ENCODE results near the gene ASIC4.

Gene ASIC4, protein sequence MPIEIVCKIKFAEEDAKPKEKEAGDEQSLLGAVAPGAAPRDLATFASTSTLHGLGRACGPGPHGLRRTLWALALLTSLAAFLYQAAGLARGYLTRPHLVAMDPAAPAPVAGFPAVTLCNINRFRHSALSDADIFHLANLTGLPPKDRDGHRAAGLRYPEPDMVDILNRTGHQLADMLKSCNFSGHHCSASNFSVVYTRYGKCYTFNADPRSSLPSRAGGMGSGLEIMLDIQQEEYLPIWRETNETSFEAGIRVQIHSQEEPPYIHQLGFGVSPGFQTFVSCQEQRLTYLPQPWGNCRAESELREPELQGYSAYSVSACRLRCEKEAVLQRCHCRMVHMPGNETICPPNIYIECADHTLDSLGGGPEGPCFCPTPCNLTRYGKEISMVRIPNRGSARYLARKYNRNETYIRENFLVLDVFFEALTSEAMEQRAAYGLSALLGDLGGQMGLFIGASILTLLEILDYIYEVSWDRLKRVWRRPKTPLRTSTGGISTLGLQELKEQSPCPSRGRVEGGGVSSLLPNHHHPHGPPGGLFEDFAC

DNA sequence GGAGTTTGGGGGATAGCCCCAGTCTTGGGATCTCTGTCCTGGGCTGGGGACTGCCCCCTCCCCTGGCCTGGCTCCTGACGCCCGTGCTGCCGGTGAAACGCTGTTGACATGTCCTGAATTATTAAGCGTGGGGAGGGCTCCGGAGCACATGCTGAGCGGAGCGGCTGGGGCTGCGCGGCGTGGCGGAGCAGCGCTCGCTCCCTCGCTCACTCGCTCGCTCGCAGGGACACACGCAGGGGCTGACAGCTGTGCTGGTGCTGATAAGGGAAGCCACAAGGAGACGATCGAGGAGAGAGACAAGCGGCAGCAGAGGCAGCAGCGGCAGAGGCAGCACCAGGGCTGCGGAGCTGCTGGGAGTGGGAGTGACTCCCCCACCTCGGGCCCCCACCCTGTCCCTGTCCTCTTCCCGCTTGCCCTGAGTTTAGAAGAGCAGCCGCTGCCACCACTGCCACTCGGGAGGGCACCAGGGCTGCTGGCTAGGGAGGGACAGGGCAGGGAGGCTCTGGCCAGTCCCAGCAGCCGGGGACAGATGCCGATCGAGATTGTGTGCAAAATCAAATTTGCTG, at the start of gene ASIC4:
Gene ASIC4, plus strand, starts transcription at position 287 of the 566 bp plus-strand sequence. Its CDS starts 243 bp downstream, at position 530.
- no peak for DNase-seq

DNA sequence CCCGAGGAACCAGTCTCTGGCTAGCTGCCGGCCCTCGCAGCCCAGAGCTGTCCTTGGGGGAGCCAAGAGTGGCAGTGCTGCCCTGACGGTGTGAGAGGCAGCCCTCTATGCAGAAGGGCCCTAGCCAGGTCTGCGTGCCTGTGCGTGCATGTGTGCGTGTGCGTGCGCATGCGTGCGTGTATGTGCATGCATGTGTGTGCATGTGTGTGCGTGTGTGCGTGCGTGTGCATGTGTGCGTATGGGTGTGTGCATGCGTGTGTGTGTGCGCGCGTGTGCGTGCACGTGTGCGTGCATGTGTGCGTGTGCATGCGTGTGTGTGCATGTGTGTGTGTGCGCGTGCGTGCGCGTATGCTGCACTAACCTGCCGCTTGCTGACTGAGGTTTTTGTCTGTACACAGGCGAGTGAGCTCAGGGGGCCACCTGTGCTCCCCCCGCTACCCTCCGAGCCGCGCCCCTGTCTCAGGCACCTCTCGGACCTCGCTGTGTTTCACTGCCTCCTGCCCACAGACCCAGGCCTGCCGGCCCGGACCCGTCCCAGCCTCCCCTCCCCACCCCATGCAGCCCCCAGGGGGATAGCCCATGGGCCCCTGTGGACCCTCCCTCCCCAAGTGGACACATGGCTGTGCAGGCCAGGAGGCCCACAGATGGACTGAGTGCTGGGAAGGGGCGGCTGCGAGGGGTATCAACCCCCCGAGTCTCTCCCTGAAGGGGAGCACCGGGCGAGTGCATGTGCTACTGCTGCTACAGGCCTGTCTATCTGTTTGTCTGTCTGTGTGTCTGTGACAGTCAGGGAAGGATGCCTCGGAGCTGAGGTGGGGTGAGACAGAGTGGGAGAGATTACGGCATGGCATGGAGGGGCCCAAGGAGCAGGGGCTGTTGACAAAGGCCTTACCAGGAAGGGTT, 48.4 kb upstream of the ASIC4 start:
- no peak for DNase-seq

GRCh38 chr2:219466816-219467735, 47.2 kb upstream of the ASIC4 start:
- DNase-seq: no peak

DNA sequence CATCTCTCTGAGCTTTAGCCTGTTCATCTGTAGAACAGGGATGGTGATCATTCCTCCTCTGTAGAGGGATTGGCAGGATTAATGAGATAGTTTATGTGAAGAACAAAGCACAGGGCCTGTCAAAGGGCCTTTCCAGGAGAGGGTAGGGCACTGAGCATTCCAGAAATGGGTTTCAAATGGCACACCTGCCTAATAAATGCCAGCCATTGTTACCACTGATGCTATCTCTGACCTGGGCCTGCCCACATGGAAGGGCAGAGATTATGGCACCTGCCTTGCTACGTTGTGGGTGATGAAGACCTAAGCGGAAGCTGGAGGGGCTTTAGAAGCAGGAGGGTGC, 46.6 kb upstream of the ASIC4 start:
- no peak for DNase-seq

GRCh38 chr2:219468410-219469185, 45.7 kb upstream of the ASIC4 start:
- no peak for DNase-seq

GRCh38 chr2:219469186-219469724, 45.0 kb upstream of the ASIC4 start:
- DNase-seq: no peak

- no peak for DNase-seq
Measured at GRCh38 chr2:219470429-219470828, 43.9 kb upstream of the ASIC4 start.

- DNase-seq: no peak
Measured at GRCh38 chr2:219471476-219472371, 42.6 kb upstream of the ASIC4 start.

DNA sequence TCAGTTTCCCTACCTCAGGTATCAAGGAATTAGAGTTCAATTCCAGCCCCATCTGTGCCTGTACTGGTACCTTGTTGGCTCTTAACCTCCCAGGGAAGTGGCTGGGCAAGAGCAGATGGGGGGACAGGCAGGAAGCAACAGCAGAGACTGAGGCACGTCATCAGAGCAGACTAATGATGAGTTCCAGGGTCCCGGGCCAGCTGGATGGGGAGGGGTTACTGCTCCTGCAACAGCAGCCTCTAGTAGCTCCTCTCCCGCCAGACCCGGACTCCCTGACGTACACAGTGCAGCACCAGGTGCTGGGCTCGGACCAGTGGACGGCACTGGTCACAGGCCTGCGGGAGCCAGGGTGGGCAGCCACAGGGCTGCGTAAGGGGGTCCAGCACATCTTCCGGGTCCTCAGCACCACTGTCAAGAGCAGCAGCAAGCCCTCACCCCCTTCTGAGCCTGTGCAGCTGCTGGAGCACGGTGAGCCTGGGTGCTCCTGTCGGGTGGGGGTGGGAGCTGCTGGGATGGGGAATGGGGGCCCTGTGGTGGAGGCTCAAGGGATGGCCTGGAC, 41.6 kb upstream of the ASIC4 start:
- no peak for DNase-seq

GRCh38 chr2:219473511-219473910, 40.8 kb upstream of the ASIC4 start:
- DNase-seq: no peak

GRCh38 chr2:219474285-219475060, 39.8 kb upstream of the ASIC4 start:
- DNase-seq: no peak

- DNase-seq: no peak
Measured at GRCh38 chr2:219475278-219475677, 39.0 kb upstream of the ASIC4 start.

- DNase-seq: peak in 3 of 4 experiments; percentile 25 to 53 (median 40)
Measured at GRCh38 chr2:219475697-219476651, 38.3 kb upstream of the ASIC4 start.

DNA sequence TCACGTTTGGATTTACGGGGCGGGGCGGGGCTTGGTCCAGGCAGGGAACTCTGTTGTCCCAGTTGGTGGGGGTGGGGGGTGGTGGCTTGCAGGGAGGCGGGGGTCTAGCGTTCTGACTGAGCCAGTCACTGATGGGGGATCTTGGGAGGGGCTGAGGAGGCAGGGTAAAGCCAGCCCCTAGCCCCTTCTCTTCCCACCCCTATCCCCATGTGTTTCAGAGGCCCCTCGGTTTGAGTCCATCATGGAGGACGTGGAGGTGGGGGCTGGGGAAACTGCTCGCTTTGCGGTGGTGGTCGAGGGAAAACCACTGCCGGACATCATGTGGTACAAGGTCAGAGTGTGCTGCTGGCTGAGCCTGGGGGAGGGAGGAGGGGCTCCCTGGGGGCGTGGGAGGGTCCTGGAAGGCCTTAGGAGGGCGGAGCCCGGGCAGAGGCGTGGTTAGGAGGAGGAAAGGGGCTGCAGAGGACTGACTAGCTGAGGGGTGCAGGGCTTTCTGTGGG, 37.6 kb upstream of the ASIC4 start:
- no peak for DNase-seq

DNA sequence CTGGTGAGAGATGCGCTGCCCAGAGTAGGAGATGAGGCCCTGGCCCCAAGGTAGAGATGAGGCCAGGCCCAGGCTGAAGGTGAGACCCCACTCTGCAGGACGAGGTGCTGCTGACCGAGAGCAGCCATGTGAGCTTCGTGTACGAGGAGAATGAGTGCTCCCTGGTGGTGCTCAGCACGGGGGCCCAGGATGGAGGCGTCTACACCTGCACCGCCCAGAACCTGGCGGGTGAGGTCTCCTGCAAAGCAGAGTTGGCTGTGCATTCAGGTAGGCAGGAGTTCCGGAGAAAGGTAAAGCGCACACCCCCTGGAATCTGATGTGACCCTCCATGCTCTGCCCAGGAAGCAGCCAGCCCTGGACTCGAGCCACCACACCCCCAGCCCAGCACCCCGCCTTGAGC, 37.1 kb upstream of the ASIC4 start:
- no peak for DNase-seq

GRCh38 chr2:219477815-219478214, 36.5 kb upstream of the ASIC4 start:
- no peak for DNase-seq

DNA sequence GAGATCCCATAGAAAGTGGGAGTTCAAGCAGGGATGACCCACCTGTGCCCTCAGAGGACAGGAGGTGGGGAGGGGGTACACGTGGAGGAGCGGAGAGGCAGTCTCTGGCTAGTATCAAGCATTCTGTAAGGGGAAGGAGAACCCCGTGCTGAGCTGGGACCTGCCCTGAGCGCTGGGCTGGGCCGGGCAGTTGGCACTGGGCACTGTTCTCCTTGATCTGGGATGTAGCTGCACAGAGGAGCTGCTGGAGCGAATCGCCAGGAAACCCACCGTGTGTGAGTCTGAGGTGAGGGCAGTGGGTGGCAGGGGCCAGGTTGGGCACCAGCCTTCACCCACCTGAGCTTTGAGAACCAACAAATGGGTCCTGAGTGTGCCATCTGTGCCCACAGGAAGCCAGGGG, 35.4 kb upstream of the ASIC4 start:
- DNase-seq: no peak

Measured in activated naive CD4-positive, alpha-beta T cell (primary cell).